C4-2B (cell line): ENCODE results near the gene ZFR2.

ENCODE experiments used
- CTCF ChIP-seq: fragments of 450-650 bp; conservative IDR thresholded peaks from 2 replicates; pipeline ENCODE4 v1.5.1; 2017; ENCODE audit warnings: mild to moderate bottlenecking
- ZFX ChIP-seq: fragments of 450-650 bp; IDR thresholded peaks from 2 replicates; pipeline ENCODE4 v1.6.1; 2017

GRCh38 chr19:3839941-3840340 is 28.9 kb downstream of the ZFR2 start:
- TF ChIP-seq CTCF = no peak
- no peak for TF ChIP-seq ZFX
